ENCODE results near the gene NUDT15.

The NUDT15 gene

DNA sequence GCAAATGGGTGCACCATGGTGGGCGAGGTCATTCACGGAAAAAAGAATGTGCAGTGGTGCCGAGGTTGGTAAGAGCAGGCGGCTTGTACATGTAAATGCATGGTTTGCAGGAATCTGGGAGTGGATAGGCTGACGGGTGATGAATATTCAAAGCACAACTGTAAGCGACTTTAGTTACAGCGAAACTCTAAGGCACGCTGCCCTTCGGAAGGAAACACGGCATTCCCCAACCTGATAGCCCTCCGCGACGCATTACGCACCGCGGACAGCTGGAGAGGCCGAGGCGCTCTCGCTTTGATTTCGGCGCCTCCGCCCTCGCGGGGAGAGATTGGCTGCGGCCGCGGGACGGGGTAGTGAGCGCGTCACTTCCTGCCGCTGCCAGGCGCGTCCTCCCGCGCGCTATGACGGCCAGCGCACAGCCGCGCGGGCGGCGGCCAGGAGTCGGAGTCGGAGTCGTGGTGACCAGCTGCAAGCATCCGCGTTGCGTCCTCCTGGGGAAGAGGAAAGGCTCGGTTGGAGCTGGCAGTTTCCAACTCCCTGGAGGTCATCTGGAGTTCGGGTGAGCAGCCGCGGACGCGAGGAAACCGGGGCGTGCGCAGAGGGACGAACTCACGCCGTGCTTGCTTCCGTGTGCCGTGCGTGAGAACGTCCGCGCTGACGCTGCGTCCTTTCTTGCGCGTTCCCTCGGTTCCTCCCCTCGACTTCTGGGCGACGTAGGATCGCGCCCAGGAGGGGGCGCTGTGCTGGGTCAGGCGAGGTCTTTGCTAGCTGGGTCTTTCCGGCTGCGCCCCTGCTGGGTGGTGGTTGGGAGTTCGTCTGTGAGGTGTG, at the start of gene NUDT15:
NUDT15 (plus strand) TSS at position 381 of the 828 bp plus-strand sequence; CDS start at position 402, 21 bp downstream.
- DNase-seq (ENCODE audit: low read depth), result peak; percentile 99
- TF ChIP-seq, protein P1, sequence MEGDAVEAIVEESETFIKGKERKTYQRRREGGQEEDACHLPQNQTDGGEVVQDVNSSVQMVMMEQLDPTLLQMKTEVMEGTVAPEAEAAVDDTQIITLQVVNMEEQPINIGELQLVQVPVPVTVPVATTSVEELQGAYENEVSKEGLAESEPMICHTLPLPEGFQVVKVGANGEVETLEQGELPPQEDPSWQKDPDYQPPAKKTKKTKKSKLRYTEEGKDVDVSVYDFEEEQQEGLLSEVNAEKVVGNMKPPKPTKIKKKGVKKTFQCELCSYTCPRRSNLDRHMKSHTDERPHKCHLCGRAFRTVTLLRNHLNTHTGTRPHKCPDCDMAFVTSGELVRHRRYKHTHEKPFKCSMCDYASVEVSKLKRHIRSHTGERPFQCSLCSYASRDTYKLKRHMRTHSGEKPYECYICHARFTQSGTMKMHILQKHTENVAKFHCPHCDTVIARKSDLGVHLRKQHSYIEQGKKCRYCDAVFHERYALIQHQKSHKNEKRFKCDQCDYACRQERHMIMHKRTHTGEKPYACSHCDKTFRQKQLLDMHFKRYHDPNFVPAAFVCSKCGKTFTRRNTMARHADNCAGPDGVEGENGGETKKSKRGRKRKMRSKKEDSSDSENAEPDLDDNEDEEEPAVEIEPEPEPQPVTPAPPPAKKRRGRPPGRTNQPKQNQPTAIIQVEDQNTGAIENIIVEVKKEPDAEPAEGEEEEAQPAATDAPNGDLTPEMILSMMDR (IDR thresholded peaks at IDR 0.05; ENCODE audit: insufficient read depth, low read depth, low read length, missing control alignments), result peak; percentile 100
- H3K4me3 ChIP-seq (ENCODE audit: low read depth, low read length), result peak within 1 kb of the TSS; percentile 85

DNA sequence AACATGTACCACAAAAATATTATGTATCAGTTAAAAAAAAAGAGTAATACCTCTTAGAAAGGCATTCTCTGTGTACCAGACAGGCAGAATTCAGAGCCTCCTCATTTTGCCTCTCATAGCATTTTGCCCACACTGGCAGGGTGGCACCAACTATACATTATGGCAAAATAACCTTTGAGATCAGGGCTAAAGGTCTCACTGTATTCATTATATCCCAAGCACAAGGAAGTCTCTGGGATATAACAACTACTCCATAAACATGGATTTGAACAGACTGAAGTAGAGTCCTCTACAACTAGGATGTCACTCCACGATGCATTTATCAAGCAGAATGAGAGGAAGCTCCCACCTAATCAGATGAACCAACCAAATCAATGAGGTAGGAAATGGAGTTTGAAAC, 47.1 kb upstream of the NUDT15 start:
- TF ChIP-seq, protein P1 (IDR thresholded peaks at IDR 0.05; ENCODE audit: insufficient read depth, low read depth, low read length, missing control alignments), result no peak
- DNase-seq (ENCODE audit: low read depth), result no peak
- no peak overlapping the region for H3K4me3 ChIP-seq (ENCODE audit: low read depth, low read length)

- no peak for DNase-seq (ENCODE audit: low read depth)
- no peak overlapping the region for H3K4me3 ChIP-seq (ENCODE audit: low read depth, low read length)
- TF ChIP-seq, protein P1 (IDR thresholded peaks at IDR 0.05; ENCODE audit: insufficient read depth, low read depth, low read length, missing control alignments), result no peak
These were observed 46.5 kb upstream of the NUDT15 start for GRCh38 chr13:47990920-47991466.

- TF ChIP-seq, protein P1 (IDR thresholded peaks at IDR 0.05; ENCODE audit: insufficient read depth, low read depth, low read length, missing control alignments), result no peak
- H3K4me3 ChIP-seq (ENCODE audit: low read depth, low read length), result no peak overlapping the region
- no peak for DNase-seq (ENCODE audit: low read depth)
These were observed 45.7 kb upstream of the NUDT15 start for GRCh38 chr13:47991859-47992258.

DNA sequence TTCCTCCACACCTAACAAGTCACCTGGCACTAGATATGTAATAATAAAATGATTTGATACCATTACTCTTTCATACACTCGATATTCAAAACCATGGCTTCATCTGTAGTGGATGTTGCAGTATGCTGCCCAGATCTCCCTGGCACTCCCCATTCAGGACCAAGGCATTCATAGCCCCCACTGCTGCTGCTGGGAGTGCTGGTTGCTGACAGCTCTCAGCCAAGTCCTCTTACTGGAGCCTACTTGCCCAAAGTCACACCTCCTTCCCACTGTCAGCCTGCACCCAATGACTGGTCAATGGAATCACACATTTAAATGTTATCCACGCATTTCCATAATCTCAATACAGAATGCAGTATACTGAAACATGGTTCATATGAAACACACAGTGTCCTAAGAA, 40.1 kb upstream of the NUDT15 start:
- H3K4me3 ChIP-seq (ENCODE audit: low read depth, low read length), result no peak overlapping the region
- TF ChIP-seq, protein P1 (IDR thresholded peaks at IDR 0.05; ENCODE audit: insufficient read depth, low read depth, low read length, missing control alignments), result no peak
- no peak for DNase-seq (ENCODE audit: low read depth)

DNA sequence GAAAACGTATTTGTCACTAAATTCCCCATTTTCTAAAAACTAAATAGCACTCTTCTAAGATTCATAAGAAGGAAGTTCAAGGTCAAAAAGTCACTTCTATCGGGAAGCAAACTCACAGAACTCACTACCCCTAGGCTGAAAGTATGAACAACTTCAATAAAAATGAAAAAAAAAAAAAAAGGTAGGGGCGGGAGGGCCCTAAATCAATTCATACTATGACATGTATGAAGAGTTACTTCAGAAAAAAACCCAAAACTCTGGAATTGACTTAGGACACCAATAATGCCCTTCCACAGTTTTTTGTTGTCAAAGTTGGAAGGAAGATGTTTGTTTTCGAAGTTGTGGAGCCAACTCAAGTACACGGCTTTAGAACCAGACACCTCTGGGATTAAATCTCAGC, 37.6 kb upstream of the NUDT15 start:
- DNase-seq (ENCODE audit: low read depth), result no peak
- TF ChIP-seq, protein P1 (IDR thresholded peaks at IDR 0.05; ENCODE audit: insufficient read depth, low read depth, low read length, missing control alignments), result no peak
- peak overlapping the region; percentile 95 for H3K4me3 ChIP-seq (ENCODE audit: low read depth, low read length)
